ENCODE measurements around the gene NT5DC1.

- TF ChIP-seq, protein P1, sequence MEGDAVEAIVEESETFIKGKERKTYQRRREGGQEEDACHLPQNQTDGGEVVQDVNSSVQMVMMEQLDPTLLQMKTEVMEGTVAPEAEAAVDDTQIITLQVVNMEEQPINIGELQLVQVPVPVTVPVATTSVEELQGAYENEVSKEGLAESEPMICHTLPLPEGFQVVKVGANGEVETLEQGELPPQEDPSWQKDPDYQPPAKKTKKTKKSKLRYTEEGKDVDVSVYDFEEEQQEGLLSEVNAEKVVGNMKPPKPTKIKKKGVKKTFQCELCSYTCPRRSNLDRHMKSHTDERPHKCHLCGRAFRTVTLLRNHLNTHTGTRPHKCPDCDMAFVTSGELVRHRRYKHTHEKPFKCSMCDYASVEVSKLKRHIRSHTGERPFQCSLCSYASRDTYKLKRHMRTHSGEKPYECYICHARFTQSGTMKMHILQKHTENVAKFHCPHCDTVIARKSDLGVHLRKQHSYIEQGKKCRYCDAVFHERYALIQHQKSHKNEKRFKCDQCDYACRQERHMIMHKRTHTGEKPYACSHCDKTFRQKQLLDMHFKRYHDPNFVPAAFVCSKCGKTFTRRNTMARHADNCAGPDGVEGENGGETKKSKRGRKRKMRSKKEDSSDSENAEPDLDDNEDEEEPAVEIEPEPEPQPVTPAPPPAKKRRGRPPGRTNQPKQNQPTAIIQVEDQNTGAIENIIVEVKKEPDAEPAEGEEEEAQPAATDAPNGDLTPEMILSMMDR (IDR thresholded peaks at IDR 0.05): no peak
- TF ChIP-seq EZH2 (IDR thresholded peaks at IDR 0.05; ENCODE audit: borderline replicate concordance, insufficient read depth, low read depth, low read length, poor library complexity, severe bottlenecking): no peak
These were observed 27.3 kb downstream of the NT5DC1 start for GRCh38 chr6:116127771-116128493.
